Psoas muscle (tissue), 8 donors: ENCODE measurements around the gene SYNRG. TPM values are rescaled to one million over a fixed set of nuclear protein-coding genes. Genes with fewer than 3 reads are reported as not detected.

Source experiments
- ATAC-seq, 4 donors: fragments of 200-7000 bp; cut with Tn5 transposase; one replicate each; pipeline ENCODE4 v1.9.1; 2020; ENCODE audit warnings: moderate library complexity in 3 of 4, mild to moderate bottlenecking in 2 of 4
- DNase-seq, 2 donors: peaks; one replicate each; pipeline ENCODE4 v3.0.0-alpha.2; 2020
- H3K27ac ChIP-seq: fragments of 200-600 bp; one replicate; pipeline ENCODE4 v1.8.0; 2022
- H3K27me3 ChIP-seq, 3 donors: fragments of 200-600 bp in 1 of 3; one replicate each; pipeline versions ENCODE4 v1.6.1 to v1.8.0; 2013 to 2022; ENCODE audit warnings: low read length in 2 of 3, mild to moderate bottlenecking in 2 of 3, moderate library complexity in 1 of 3; ENCODE audit not compliant: insufficient read depth in 3 of 3
- H3K36me3 ChIP-seq, 2 donors: fragments of 200-600 bp in 1 of 2; one replicate each; pipeline versions ENCODE4 v1.6.1 to v1.8.0; 2013 to 2022; ENCODE audit warnings: low read depth in 1 of 2, mild to moderate bottlenecking in 1 of 2, moderate library complexity in 1 of 2; ENCODE audit not compliant: insufficient read depth in 1 of 2
- H3K4me1 ChIP-seq: fragments of 200-600 bp; one replicate; pipeline ENCODE4 v1.8.0; 2022
- H3K4me3 ChIP-seq: fragments of 200-600 bp; one replicate; pipeline ENCODE4 v1.8.0; 2022; ENCODE audit warnings: mild to moderate bottlenecking
- H3K9me3 ChIP-seq: fragments of 200-600 bp; one replicate; pipeline ENCODE4 v1.8.0; 2022
- CTCF ChIP-seq: fragments of 200-600 bp; IDR thresholded peaks from one replicate; pipeline ENCODE4 v1.8.0; 2022; ENCODE audit warnings: antibody characterized with exemption
- WGBS, 3 donors: extraction: QIAGEN DNeasy Blood & Tissue Kit; methylation state at CpG; one replicate each; pipeline versions ENCODE4 v1.1.6 to v1.1.7; 2013; 5-methylcytosine and 5-hydroxymethylcytosine counted together
- intact Hi-C, 2 donors: fragments of 100-400 bp; cut with DNase I; formaldehyde crosslinking; loops; one replicate each; pipeline versions ENCODE4 v1.11.0 to v1.14.2; 2022
- polyA plus RNA-seq, 3 donors: library from polyadenylated mRNA; stranded (reverse); fragments of 200-250 nt; gene quantifications; one replicate each; pipeline ENCODE4 v1.2.3, GENCODE V29; 2013
- total RNA-seq, 4 donors: library from RNA; stranded (reverse); fragmentation: NEBNext Ultra II Directional in 2 of 4; extraction: Animal tissue kit (Norgen Biotek cat#: 25700) in 2 of 4; gene quantifications; one replicate each; pipeline versions ENCODE4 v1.2.1 to v1.2.4, GENCODE V29; 2021 to 2023
- donor health status: healthy with polysubstance abuse.
- donor health status: DM: no; HTN: no; CAD: no; lungs with moderate emphysema.
- donor health status: Bipolar disorder and iron deficiency.
- donor health status: healthy.
- donor health status: DM: yes; HTN: yes; CAD: no.
- donor health status: DM: no; HTN: no; CAD: no.
- donor health status: DM: no; HTN: no; CAD: no.
- donor health status: DM: yes; HTN: yes; CAD: no.

Gene SYNRG
- total and polyA plus RNA-seq, 7 donors = 5.1 to 43.1 (median 30.3) TPM

GRCh38 chr17:37530420-37530819 lies 78.8 kb downstream of the SYNRG start:
- no peak for TF ChIP-seq CTCF
- H3K27me3 ChIP-seq = no peaks in the 10 kb centered on the region
- no peaks in the 10 kb centered on the region for H3K9me3 ChIP-seq
- H3K27ac ChIP-seq = no peak overlapping the region
- DNase-seq = no peak
- no peak overlapping the region for H3K4me3 ChIP-seq
- no peaks in the 10 kb centered on the region for H3K4me1 ChIP-seq
- WGBS, 3 donors = 88 to 95% (median 95%) methylated on average over 4 of the region's 4 CpGs
- intact Hi-C loops = no loop called here
- no peak for ATAC-seq
- peaks cover 11 to 97% of the 10 kb centered on the region in 2 donors for H3K36me3 ChIP-seq

GRCh38 chr17:37527249-37527851 lies 81.9 kb downstream of the SYNRG start:
- intact Hi-C loops = no loop called here
- no peaks in the 10 kb centered on the region for H3K9me3 ChIP-seq
- WGBS, 3 donors = 76 to 84% (median 77%) methylated on average over 5 of the region's 5 CpGs
- H3K36me3 ChIP-seq = peaks cover 9 to 93% of the 10 kb centered on the region in 2 donors
- no peak for DNase-seq
- H3K4me3 ChIP-seq = no peak overlapping the region
- H3K27ac ChIP-seq = no peak overlapping the region
- H3K27me3 ChIP-seq = no peaks in the 10 kb centered on the region
- TF ChIP-seq CTCF = peak; percentile 37
- peak in 3 of 4 donors; percentile 58 to 72 (median 58) for ATAC-seq
- H3K4me1 ChIP-seq = no peaks in the 10 kb centered on the region

GRCh38 chr17:37523715-37524219 lies 85.5 kb downstream of the SYNRG start:
- Histone ChIP-seq H3K9me3 (no peaks in the 10 kb centered on the region), H3K36me3 (peaks cover 2 to 85% of the 10 kb centered on the region in 2 donors), H3K4me3 (no peak overlapping the region), H3K27me3 (no peaks in the 10 kb centered on the region), H3K27ac (no peak overlapping the region), H3K4me1 (no peaks in the 10 kb centered on the region)
- no peak for ATAC-seq
- DNase-seq = no peak
- WGBS, 3 donors = 85 to 88% (median 87%) methylated on average over 8 of the region's 8 CpGs
- no peak for TF ChIP-seq CTCF
- intact Hi-C loops = loop anchor here in 1 of 2 donors (5.0 kb wide), 2 partner anchors 56 to 69 kb away; no protein-coding TSS in a partner anchor

GRCh38 chr17:37521821-37522220 lies 87.4 kb downstream of the SYNRG start:
- H3K27ac ChIP-seq = no peak overlapping the region
- DNase-seq = no peak
- intact Hi-C loops = loop anchor here in 1 of 2 donors (5.0 kb wide), 2 partner anchors 55 to 70 kb away; no protein-coding TSS in a partner anchor
- H3K9me3 ChIP-seq = no peaks in the 10 kb centered on the region
- TF ChIP-seq CTCF = no peak
- H3K4me3 ChIP-seq = no peak overlapping the region
- H3K27me3 ChIP-seq = no peaks in the 10 kb centered on the region
- 74 to 89% (median 89%) methylated on average over 5 of the region's 5 CpGs for WGBS, 3 donors
- H3K4me1 ChIP-seq = no peaks in the 10 kb centered on the region
- peak; percentile 53 to 72 (median 64) for ATAC-seq
- H3K36me3 ChIP-seq = peaks cover 0 to 85% of the 10 kb centered on the region in 2 donors
